NCI-H187 (cell line): Measurements from ENCODE around the gene AK9.
"Not testable (repeated sequence)": the region's sequence is repeated elsewhere in the genome, so short reads cannot be mapped to it uniquely, and the experiment has no call there.

Source experiments
- DNase-seq, 2 experiments: peaks; one replicate each; lab custom pipeline; 2025; lab: John Stamatoyannopoulos, UW

Gene AK9

GRCh38 chr6:109690737-109691621 lies at the start of gene AK9, which contains the start of gene FIG4:
Gene AK9 (minus strand): TSS chr6:109691202. CDS start chr6:109675745, 15,457 bp downstream.
Gene FIG4 (plus strand): TSS chr6:109691296. CDS start chr6:109691436, 140 bp downstream.
- DNase-seq = peak; percentile 90 to 96

- no peak for DNase-seq
Observed at GRCh38 chr6:109740787-109741186, 49.8 kb upstream of the AK9 start.

GRCh38 chr6:109739686-109740085 lies 48.7 kb upstream of the AK9 start:
- no peak for DNase-seq

- no peak for DNase-seq
Observed at GRCh38 chr6:109738667-109739066, 47.7 kb upstream of the AK9 start.

GRCh38 chr6:109738255-109738654 lies 47.3 kb upstream of the AK9 start:
- no peak for DNase-seq

- DNase-seq = no peak
Observed at GRCh38 chr6:109736273-109737025, 45.4 kb upstream of the AK9 start.

- DNase-seq = not testable (repeated sequence)
Observed at GRCh38 chr6:109725250-109725649, 34.2 kb upstream of the AK9 start.

- DNase-seq = no peak
Observed at GRCh38 chr6:109722564-109723254, 31.7 kb upstream of the AK9 start.

GRCh38 chr6:109722011-109722410 lies 31.0 kb upstream of the AK9 start:
- no peak for DNase-seq

GRCh38 chr6:109720311-109720710 lies 29.3 kb upstream of the AK9 start:
- DNase-seq = no peak

- DNase-seq = no peak
Observed at GRCh38 chr6:109718991-109719390, 28.0 kb upstream of the AK9 start.

GRCh38 chr6:109717971-109718370 lies 27.0 kb upstream of the AK9 start:
- no peak for DNase-seq

- DNase-seq = no peak
Observed at GRCh38 chr6:109715616-109716015, 24.6 kb upstream of the AK9 start.

- DNase-seq = no peak
Observed at GRCh38 chr6:109714611-109715010, 23.6 kb upstream of the AK9 start.

GRCh38 chr6:109714166-109714565 lies 23.2 kb upstream of the AK9 start:
- DNase-seq = no peak

- no peak for DNase-seq
Observed at GRCh38 chr6:109713097-109713496, 22.1 kb upstream of the AK9 start.

GRCh38 chr6:109708099-109708498 lies 17.1 kb upstream of the AK9 start:
- not testable (repeated sequence) for DNase-seq

- DNase-seq = no peak
Observed at GRCh38 chr6:109706513-109706912, 15.5 kb upstream of the AK9 start.

- peak; percentile 77 to 81 for DNase-seq
Observed at GRCh38 chr6:109705258-109705657, 14.3 kb upstream of the AK9 start.

- DNase-seq = no peak
Observed at GRCh38 chr6:109702791-109703190, 11.8 kb upstream of the AK9 start.

- DNase-seq = no peak
Observed at GRCh38 chr6:109701774-109702173, 10.8 kb upstream of the AK9 start.

GRCh38 chr6:109701221-109701620 lies 10.2 kb upstream of the AK9 start:
- no peak for DNase-seq
